ENCODE data around the gene GATAD1. TPM values are rescaled to one million over a fixed set of nuclear protein-coding genes. Genes with fewer than 3 reads are reported as not detected.

The GATAD1 gene
- total and polyA plus RNA-seq, 2 of the 13 experiments (the other 11 are each of a cell fraction or from before 2014, with no cell fraction given): 20.6 to 42.1 TPM

DNA sequence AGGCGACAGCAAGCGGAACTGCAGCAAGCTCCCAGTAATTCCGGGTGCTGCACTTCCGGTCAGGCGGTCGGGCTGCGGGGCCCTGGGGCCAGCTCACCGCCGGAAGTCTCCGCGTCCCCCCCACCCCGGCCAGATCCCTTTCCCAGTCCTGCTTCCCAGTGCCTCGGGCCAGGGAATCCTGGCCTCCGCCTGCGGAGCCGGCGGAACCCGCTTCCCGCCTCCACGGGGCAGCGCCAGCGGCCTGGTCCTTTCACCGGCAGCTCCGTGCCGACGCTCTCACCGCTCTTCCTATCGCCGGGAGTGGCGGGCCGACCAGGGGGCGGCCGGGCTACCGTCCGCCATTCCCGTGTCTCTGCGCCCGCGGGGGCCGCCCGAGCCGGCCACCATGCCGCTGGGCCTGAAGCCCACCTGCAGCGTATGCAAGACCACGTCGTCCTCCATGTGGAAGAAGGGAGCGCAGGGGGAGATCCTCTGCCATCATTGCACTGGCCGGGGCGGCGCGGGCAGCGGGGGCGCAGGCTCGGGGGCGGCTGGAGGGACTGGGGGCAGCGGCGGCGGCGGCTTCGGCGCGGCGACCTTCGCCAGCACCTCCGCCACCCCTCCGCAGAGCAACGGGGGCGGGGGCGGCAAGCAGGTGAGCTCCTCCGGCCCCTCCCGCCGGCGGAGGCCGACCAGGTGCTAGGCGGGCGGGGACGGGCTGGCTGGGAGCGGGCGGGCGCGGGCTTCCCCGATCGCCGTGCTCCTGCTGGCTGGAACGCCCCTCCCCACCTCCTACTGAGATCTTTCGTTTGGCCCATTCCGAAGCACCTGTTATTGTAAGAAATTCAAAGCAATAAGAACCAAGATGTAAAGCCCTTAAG, at the start of gene GATAD1 (continued):
- TF ChIP-seq REXO4 (CRISPR knock-in tag; IDR thresholded peaks at IDR 0.05; ENCODE audit: borderline replicate concordance) (no peak), HNRNPL (IDR thresholded peaks at IDR 0.05; ENCODE audit: low read depth, low read length) (peak; percentile 37; the same call in 1 of the 2 replicates), RBM39 (IDR thresholded peaks at IDR 0.05; ENCODE audit: low read depth, low read length, poor library complexity, severe bottlenecking) (peak; percentile 79), DBP (CRISPR knock-in tag; IDR thresholded peaks at IDR 0.05; ENCODE audit: not compliant biosample characterization) (no peak), ZNF576 (CRISPR knock-in tag; IDR thresholded peaks at IDR 0.05) (no peak), ZBTB20 (CRISPR knock-in tag; IDR thresholded peaks at IDR 0.05; ENCODE audit: borderline replicate concordance, low read depth) (no peak), ZNF878 (CRISPR knock-in tag; IDR thresholded peaks at IDR 0.05) (no peak), PAXIP1 (CRISPR knock-in tag; conservative IDR thresholded peaks at IDR 0.05) (0 out of 2 replicates have a peak, but pooled peaks have one; percentile 32), YEATS4 (CRISPR knock-in tag; IDR thresholded peaks at IDR 0.05; ENCODE audit: borderline replicate concordance) (peak; percentile 72), MXI1 (IDR thresholded peaks at IDR 0.05; ENCODE audit: borderline replicate concordance, low read depth, low read length) (peak; percentile 69; the same call in 1 of the 3 replicates), ZNF768 (CRISPR knock-in tag; IDR thresholded peaks at IDR 0.05) (peak; percentile 71), RXRB (CRISPR knock-in tag; IDR thresholded peaks at IDR 0.05; ENCODE audit: borderline replicate concordance) (0 out of 2 replicates have a peak, but pooled peaks have one; percentile 31), KDM1A (CRISPR knock-in tag; IDR thresholded peaks at IDR 0.05) (no peak), RFXAP (CRISPR knock-in tag; IDR thresholded peaks at IDR 0.05; ENCODE audit: borderline replicate concordance) (peak; percentile 72), TOE1 (CRISPR knock-in tag; IDR thresholded peaks at IDR 0.05) (0 out of 2 replicates have a peak, but pooled peaks have one; percentile 21), PCBP2 (optimal IDR thresholded peaks at IDR 0.05; ENCODE audit: low read depth, low read length, poor library complexity, severe bottlenecking) (no peak), SRSF1 (optimal IDR thresholded peaks at IDR 0.05; ENCODE audit: low read depth, low read length) (peak; percentile 81), ZNF274 (CRISPR knock-in tag; IDR thresholded peaks at IDR 0.05) (peak; percentile 76)
- TF ChIP-seq, protein P1, sequence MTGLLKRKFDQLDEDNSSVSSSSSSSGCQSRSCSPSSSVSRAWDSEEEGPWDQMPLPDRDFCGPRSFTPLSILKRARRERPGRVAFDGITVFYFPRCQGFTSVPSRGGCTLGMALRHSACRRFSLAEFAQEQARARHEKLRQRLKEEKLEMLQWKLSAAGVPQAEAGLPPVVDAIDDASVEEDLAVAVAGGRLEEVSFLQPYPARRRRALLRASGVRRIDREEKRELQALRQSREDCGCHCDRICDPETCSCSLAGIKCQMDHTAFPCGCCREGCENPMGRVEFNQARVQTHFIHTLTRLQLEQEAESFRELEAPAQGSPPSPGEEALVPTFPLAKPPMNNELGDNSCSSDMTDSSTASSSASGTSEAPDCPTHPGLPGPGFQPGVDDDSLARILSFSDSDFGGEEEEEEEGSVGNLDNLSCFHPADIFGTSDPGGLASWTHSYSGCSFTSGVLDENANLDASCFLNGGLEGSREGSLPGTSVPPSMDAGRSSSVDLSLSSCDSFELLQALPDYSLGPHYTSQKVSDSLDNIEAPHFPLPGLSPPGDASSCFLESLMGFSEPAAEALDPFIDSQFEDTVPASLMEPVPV (CRISPR knock-in tag; IDR thresholded peaks at IDR 0.05): peak; percentile 57; the same call in 1 of the 2 replicates
- TF ChIP-seq, protein P2, sequence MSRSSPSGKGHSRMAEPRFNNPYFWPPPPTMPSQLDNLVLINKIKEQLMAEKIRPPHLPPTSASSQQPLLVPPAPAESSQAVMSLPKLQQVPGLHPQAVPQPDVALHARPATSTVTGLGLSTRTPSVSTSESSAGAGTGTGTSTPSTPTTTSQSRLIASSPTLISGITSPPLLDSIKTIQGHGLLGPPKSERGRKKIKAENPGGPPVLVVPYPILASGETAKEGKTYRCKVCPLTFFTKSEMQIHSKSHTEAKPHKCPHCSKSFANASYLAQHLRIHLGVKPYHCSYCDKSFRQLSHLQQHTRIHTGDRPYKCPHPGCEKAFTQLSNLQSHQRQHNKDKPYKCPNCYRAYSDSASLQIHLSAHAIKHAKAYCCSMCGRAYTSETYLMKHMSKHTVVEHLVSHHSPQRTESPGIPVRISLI (CRISPR knock-in tag; IDR thresholded peaks at IDR 0.05; ENCODE audit: borderline replicate concordance): 0 out of 2 replicates have a peak, but pooled peaks have one; percentile 33
